A673 (cell line): ENCODE measurements around the gene DENND2C. TPM values are rescaled to one million over a fixed set of nuclear protein-coding genes. Genes with fewer than 3 reads are reported as not detected.

Experiments used
- BruUV-seq: library from RNA; stranded (reverse); fragments of 400-500 nt; replicated peaks from 2 replicates; lab custom pipeline; 2021; lab: Mats Ljungman, UMichigan
- CTCF ChIA-PET: fragments of 300-600 bp; sonication (Branson Sonifier 250); formaldehyde crosslinking; loops from one replicate; lab custom pipeline; 2022; ENCODE audit warnings: antibody characterized with exemption; lab: Charles Lee
- POLR2A ChIA-PET: fragments of 300-600 bp; sonication (Branson Sonifier 250); formaldehyde crosslinking; loops from one replicate; lab custom pipeline; 2022; ENCODE audit warnings: antibody characterized with exemption; ENCODE audit not compliant: low non-redundant PET; lab: Charles Lee
- DNase-seq: peaks from one replicate; pipeline ENCODE4 v3.0.0-alpha.2; 2015; ENCODE audit warnings: low spot score
- H3K27ac ChIP-seq: fragments of 200-600 bp; sonication (generic); 2 replicates; pipeline ENCODE4 v1.5.1; 2016; ENCODE audit warnings: mixed run types, low read depth, mild to moderate bottlenecking, mixed read lengths, antibody characterized with exemption, low read length; ENCODE audit not compliant: poor library complexity, severe bottlenecking
- H3K27me3 ChIP-seq: fragments of 200-600 bp; sonication (generic); replicated peaks from 2 replicates; pipeline ENCODE4 v1.6.1; 2017; ENCODE audit warnings: mixed run types, low read depth, mild to moderate bottlenecking, mixed read lengths, antibody characterized with exemption, low read length; ENCODE audit not compliant: insufficient read depth, poor library complexity
- H3K36me3 ChIP-seq: fragments of 200-600 bp; sonication (generic); 2 replicates; pipeline ENCODE4 v1.6.1; 2016; ENCODE audit warnings: mixed run types, mild to moderate bottlenecking, mixed read lengths, antibody characterized with exemption, low read length; ENCODE audit not compliant: insufficient read depth, poor library complexity, severe bottlenecking
- H3K4me1 ChIP-seq: fragments of 200-600 bp; sonication (generic); 2 replicates; pipeline ENCODE4 v1.6.1; 2017; ENCODE audit warnings: mixed run types, mild to moderate bottlenecking, mixed read lengths, antibody characterized with exemption, low read length; ENCODE audit not compliant: insufficient read depth, poor library complexity, severe bottlenecking
- H3K4me3 ChIP-seq: fragments of 200-600 bp; sonication (generic); 2 replicates; pipeline ENCODE4 v1.5.1; 2016; ENCODE audit warnings: low read depth, mixed run types, mild to moderate bottlenecking, mixed read lengths, low read length; ENCODE audit not compliant: poor library complexity, severe bottlenecking
- H3K9me3 ChIP-seq: fragments of 200-600 bp; sonication (generic); 2 replicates; pipeline ENCODE4 v1.6.1; 2016; ENCODE audit warnings: mixed run types, low read depth, mild to moderate bottlenecking, mixed read lengths, antibody characterized with exemption, low read length; ENCODE audit not compliant: poor library complexity, severe bottlenecking
- EZH2 ChIP-seq: fragments of 200-600 bp; sonication (generic); IDR thresholded peaks from 2 replicates; pipeline ENCODE4 v1.6.1; 2017; ENCODE audit warnings: borderline replicate concordance, low read depth, mild to moderate bottlenecking, mixed read lengths, antibody characterized with exemption, low read length; ENCODE audit not compliant: poor library complexity, severe bottlenecking
- intact Hi-C: fragments of 100-400 bp; cut with micrococcal nuclease; formaldehyde crosslinking; loops from one replicate; pipeline ENCODE4 v1.10.0; 2022; ENCODE audit not compliant: unreplicated experiment
- total RNA-seq: library from RNA; stranded (reverse); gene quantifications from 2 replicates; pipeline ENCODE4 v1.2.3, GENCODE V29; 2021
- TF ChIP-seq, protein P1 (sequence below): fragments of 300-800, 200-600 bp; sonication (generic); conservative IDR thresholded peaks from 2 replicates; pipeline ENCODE4 v1.5.1; 2017; ENCODE audit warnings: low read depth, mild to moderate bottlenecking, antibody characterized with exemption, low read length, moderate library complexity, mixed read lengths

The DENND2C gene
- total RNA-seq, 1 experiment from 2014 or later = 1.9 TPM

DNA sequence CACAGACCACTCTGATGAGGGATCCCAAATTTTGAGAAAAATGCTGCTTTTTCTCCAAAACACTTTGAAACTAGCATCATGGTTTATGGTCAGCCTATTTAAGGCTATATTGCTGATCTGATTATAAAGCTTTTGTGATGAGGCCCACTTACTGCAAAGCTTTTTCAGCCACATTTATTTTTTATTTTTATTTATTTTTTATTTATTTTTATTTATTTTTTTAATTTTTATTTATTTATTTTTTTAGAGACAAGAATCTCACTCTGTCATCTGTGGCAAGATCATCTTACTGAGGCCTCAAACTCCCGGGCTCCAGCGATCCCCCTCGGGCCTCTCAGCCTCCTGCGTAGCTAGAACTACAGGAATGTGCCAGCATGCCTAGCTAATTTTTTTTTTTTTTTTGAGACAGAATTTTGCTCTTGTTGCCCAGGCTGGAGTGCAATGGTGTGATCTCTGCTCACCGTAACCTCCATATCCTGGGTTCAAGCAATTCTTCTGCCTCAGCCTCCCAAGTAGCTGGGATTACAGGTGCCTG lies 83.3 kb downstream of the DENND2C start:
- POLR2A ChIA-PET = no interaction called here
- H3K27ac ChIP-seq = no peak overlapping the region
- no peak for DNase-seq
- no peak overlapping the region for H3K4me3 ChIP-seq
- no TSS peak for BruUV-seq
- no peaks in the 10 kb centered on the region for H3K27me3 ChIP-seq
- CTCF ChIA-PET = no interaction called here
- H3K4me1 ChIP-seq = no peaks in the 10 kb centered on the region
- intact Hi-C loops = no loop called here
- no peaks in the 10 kb centered on the region for H3K9me3 ChIP-seq
- no peaks in the 10 kb centered on the region for H3K36me3 ChIP-seq
- TF ChIP-seq EZH2 = no peak
- TF ChIP-seq, protein P1, sequence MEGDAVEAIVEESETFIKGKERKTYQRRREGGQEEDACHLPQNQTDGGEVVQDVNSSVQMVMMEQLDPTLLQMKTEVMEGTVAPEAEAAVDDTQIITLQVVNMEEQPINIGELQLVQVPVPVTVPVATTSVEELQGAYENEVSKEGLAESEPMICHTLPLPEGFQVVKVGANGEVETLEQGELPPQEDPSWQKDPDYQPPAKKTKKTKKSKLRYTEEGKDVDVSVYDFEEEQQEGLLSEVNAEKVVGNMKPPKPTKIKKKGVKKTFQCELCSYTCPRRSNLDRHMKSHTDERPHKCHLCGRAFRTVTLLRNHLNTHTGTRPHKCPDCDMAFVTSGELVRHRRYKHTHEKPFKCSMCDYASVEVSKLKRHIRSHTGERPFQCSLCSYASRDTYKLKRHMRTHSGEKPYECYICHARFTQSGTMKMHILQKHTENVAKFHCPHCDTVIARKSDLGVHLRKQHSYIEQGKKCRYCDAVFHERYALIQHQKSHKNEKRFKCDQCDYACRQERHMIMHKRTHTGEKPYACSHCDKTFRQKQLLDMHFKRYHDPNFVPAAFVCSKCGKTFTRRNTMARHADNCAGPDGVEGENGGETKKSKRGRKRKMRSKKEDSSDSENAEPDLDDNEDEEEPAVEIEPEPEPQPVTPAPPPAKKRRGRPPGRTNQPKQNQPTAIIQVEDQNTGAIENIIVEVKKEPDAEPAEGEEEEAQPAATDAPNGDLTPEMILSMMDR = no peak

- ChIA-PET POLR2A (no interaction called here), CTCF (no interaction called here)
- no peaks in the 10 kb centered on the region for H3K9me3 ChIP-seq
- H3K27me3 ChIP-seq = no peaks in the 10 kb centered on the region
- BruUV-seq = no TSS peak
- no peak for DNase-seq
- intact Hi-C loops = no loop called here
- H3K4me1 ChIP-seq = peaks cover 4% of the 10 kb centered on the region
- no peak for TF ChIP-seq EZH2
- TF ChIP-seq, protein P1 = no peak
- H3K27ac ChIP-seq = no peak overlapping the region
- no peak overlapping the region for H3K4me3 ChIP-seq
- no peaks in the 10 kb centered on the region for H3K36me3 ChIP-seq
Observed at GRCh38 chr1:114585231-114585630, 84.6 kb downstream of the DENND2C start.

DNA sequence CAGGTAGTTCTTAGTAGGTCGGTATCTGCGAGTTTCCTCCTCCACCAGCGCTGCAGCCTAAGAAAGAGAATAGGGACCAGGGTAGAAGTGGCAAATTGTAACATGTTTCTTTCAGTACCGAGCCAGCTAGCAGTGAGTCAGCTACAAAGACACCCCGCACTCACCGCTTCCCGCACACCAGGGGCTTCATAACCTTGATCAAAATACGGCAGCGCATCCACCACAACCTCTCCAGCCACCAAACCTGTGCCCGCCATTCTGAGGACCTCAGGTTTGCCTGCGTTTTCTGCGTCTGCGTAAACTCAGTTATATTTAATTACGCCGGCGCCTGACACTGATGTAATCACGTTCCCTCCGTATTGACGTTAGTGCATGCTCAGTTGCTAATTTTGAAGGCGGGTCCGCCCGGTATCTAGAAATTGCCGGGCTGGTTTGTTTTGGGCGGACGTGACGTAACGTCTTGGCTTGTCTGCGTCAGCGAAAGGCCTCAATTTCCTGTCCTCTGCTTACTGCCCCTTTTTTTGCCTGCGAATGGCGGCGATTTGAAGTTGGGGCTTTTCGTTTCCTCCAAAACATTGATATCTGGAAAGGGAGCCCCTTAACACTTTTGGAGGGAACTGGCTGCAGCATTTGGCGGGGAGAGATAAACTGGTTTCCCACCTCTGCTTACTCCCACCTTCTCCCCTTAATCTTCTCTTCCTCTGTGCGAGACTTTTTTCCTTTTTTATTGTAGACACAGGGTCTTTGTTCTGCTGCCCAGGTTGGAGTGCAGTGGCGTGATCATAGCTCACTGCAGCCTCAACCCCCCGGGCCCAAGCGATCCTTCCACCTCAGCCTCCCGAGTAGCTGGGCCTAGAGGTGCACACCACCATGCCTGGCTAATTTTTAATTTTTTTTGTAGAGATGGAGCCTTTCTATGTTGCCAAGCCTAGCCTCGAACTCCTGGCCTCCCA lies 88.2 kb downstream of the DENND2C start, which contains the start of gene BCAS2:
Gene BCAS2 (minus strand): TSS at position 281 of the 953 bp plus-strand sequence. CDS start 24 bp downstream, at position 257.
- DNase-seq = peak; percentile 99
- TF ChIP-seq, protein P1 = no peak
- TF ChIP-seq EZH2 = no peak
- Histone ChIP-seq H3K27me3 (no peaks in the 10 kb centered on the region), H3K9me3 (no peaks in the 10 kb centered on the region), H3K27ac (peak within 1 kb of the TSS; percentile 87), H3K36me3 (peaks cover 17% of the 10 kb centered on the region), H3K4me3 (peak within 1 kb of the TSS; percentile 59), H3K4me1 (peaks cover 6% of the 10 kb centered on the region)
- POLR2A ChIA-PET = no interaction called here
- CTCF ChIA-PET = no interaction called here
- intact Hi-C loops = no loop called here
- BruUV-seq = TSS peak; percentile 97
